Endothelial cell of umbilical vein (primary cell): ENCODE data around the gene S100A14. TPM values are rescaled to one million over a fixed set of nuclear protein-coding genes. Genes with fewer than 3 reads are reported as not detected.
A peak's percentile ranks its signal among the peaks of the same experiment; 100 is the strongest.

ENCODE experiments used
- BruUV-seq: library from RNA; stranded (reverse); fragments of 400-500 nt; replicated peaks from 2 replicates; lab custom pipeline; 2021; lab: Mats Ljungman, UMichigan
- CTCF ChIA-PET: fragments of 300-600, 350-600 bp; sonication (Branson Sonifier 250); formaldehyde crosslinking; loops from one replicate; lab custom pipeline; 2021; ENCODE audit warnings: antibody characterized with exemption, inconsistent platforms; lab: Charles Lee
- POLR2A ChIA-PET: fragments of 300-600, 350-600 bp; sonication (Branson Sonifier 250); formaldehyde crosslinking; loops from one replicate; lab custom pipeline; 2021; ENCODE audit warnings: antibody characterized with exemption, inconsistent platforms; lab: Charles Lee
- DNase-seq: peaks from one replicate; pipeline ENCODE4 v3.0.0-alpha.2; 2011; ENCODE audit warnings: low read depth, low spot score
- FAIRE-seq: peaks from 2 replicates; lab custom pipeline; 2011; peaks lifted over from hg19 to GRCh38; lab: Jason Lieb, UNC
- H2AFZ ChIP-seq: 2 replicates; pipeline ENCODE4 v1.6.0; 2012; ENCODE audit warnings: low read depth, low read length, control low read depth, inconsistent platforms
- H3K27ac ChIP-seq: 2 replicates; pipeline ENCODE4 v1.5.1; 2011; ENCODE audit warnings: low read depth, mild to moderate bottlenecking, control low read depth, low read length, moderate library complexity; ENCODE audit not compliant: insufficient read depth
- H3K27me3 ChIP-seq, 2 experiments: 2 replicates each; pipeline versions ENCODE4 v1.6.0 to v1.6.1; 2011; ENCODE audit warnings: low read length in 2 of 2, mixed read lengths in 1 of 2; ENCODE audit not compliant: control insufficient read depth in 2 of 2, insufficient read depth in 2 of 2
- H3K36me3 ChIP-seq, 2 experiments: 2 replicates in 1 of 2; 3 replicates in 1 of 2; pipeline ENCODE4 v1.5.1; 2011; ENCODE audit warnings: low read length in 2 of 2, mild to moderate bottlenecking in 1 of 2, moderate library complexity in 1 of 2; ENCODE audit not compliant: control insufficient read depth in 2 of 2, insufficient read depth in 2 of 2; ENCODE audit errors: extremely low read depth in 1 of 2
- H3K4me1 ChIP-seq: 3 replicates; pipeline ENCODE4 v1.5.1; 2011; ENCODE audit warnings: mild to moderate bottlenecking, low read length; ENCODE audit not compliant: control insufficient read depth, insufficient read depth; ENCODE audit errors: extremely low read depth
- H3K4me2 ChIP-seq: 2 replicates; pipeline ENCODE4 v1.6.1; 2011; ENCODE audit warnings: low read length, control low read depth, mixed read lengths; ENCODE audit not compliant: insufficient read depth
- H3K4me3 ChIP-seq, 3 experiments: fragments of 200-600 bp in 1 of 3; sonication (generic), shearing (Covaris generic) in 1 of 3; replicated peaks in 1 of 3; 2 replicates each; pipeline ENCODE4 v1.5.1; 2011 to 2016; ENCODE audit warnings: control low read depth in 3 of 3, low read length in 3 of 3, mild to moderate bottlenecking in 2 of 3, inconsistent platforms in 1 of 3, low read depth in 1 of 3, moderate library complexity in 1 of 3; ENCODE audit not compliant: insufficient read depth in 1 of 3
- H3K79me2 ChIP-seq: 2 replicates; pipeline ENCODE4 v1.6.0; 2012; ENCODE audit warnings: low read length, inconsistent platforms; ENCODE audit not compliant: control insufficient read depth, insufficient read depth
- H3K9ac ChIP-seq: replicated peaks from 2 replicates; pipeline ENCODE3; 2011; ENCODE audit warnings: low read length, control low read depth; ENCODE audit not compliant: insufficient read depth; ENCODE audit errors: extremely low read depth
- H3K9me1 ChIP-seq: replicated peaks from 3 replicates; pipeline ENCODE4 v1.6.0; 2011; ENCODE audit warnings: mild to moderate bottlenecking, low read length; ENCODE audit not compliant: control insufficient read depth, insufficient read depth; ENCODE audit errors: extremely low read depth
- H3K9me3 ChIP-seq: replicated peaks from 2 replicates; pipeline ENCODE4 v1.5.1; 2012; ENCODE audit warnings: low read length, inconsistent platforms; ENCODE audit not compliant: control insufficient read depth, insufficient read depth
- H4K20me1 ChIP-seq: replicated peaks from 2 replicates; pipeline ENCODE3; 2011; ENCODE audit warnings: mild to moderate bottlenecking, low read length; ENCODE audit not compliant: control insufficient read depth, insufficient read depth; ENCODE audit errors: extremely low read depth
- CTCF ChIP-seq, 2 donors: IDR thresholded peaks; 1 replicate in 1 of 2; 2 replicates in 1 of 2; pipeline ENCODE4 v1.5.1; 2011; ENCODE audit warnings: low read length in 2 of 2, mild to moderate bottlenecking in 2 of 2, moderate library complexity in 2 of 2, control low read depth in 1 of 2, inconsistent platforms in 1 of 2, low read depth in 1 of 2; ENCODE audit not compliant: insufficient read depth in 1 of 2; ENCODE audit errors: extremely low read depth in 1 of 2
- FOS ChIP-seq: IDR thresholded peaks from 2 replicates; pipeline ENCODE4 v1.6.1; 2011; ENCODE audit warnings: mild to moderate bottlenecking, low read length, moderate library complexity, borderline replicate concordance; ENCODE audit not compliant: insufficient read depth
- JUN ChIP-seq: IDR thresholded peaks from 2 replicates; pipeline ENCODE4 v1.6.1; 2011; ENCODE audit warnings: borderline replicate concordance, low read depth; ENCODE audit not compliant: insufficient read length, insufficient read depth
- MYC ChIP-seq: IDR thresholded peaks from one replicate; pipeline ENCODE4 v1.6.1; 2011; ENCODE audit warnings: mild to moderate bottlenecking, low read depth, low read length
- POLR2A ChIP-seq: IDR thresholded peaks from 2 replicates; pipeline ENCODE4 v1.6.1; 2012; ENCODE audit warnings: low read depth, mild to moderate bottlenecking, control low read depth, low read length
- POLR2AphosphoS5 ChIP-seq: IDR thresholded peaks from 2 replicates; pipeline ENCODE4 v1.6.1; 2012; ENCODE audit warnings: low read depth, mild to moderate bottlenecking, control low read depth, low read length, moderate library complexity; ENCODE audit not compliant: insufficient read depth
- dilution Hi-C: fragments of 300-500 bp; cut with MboI; formaldehyde crosslinking; loops from one replicate; pipeline ENCODE4 v1.15.0; 2019; ENCODE audit warnings: low sequenced_read_pairs; ENCODE audit not compliant: extremely low pct_ligation_motif_present
- intact Hi-C: fragments of 100-400 bp; cut with micrococcal nuclease; formaldehyde crosslinking; loops from one replicate; pipeline ENCODE4 v1.10.0; 2022
- polyA plus RNA-seq, 4 experiments: library from polyadenylated mRNA; depleted of rRNA in 3 of 4; stranded (reverse) in 3 of 4; unstranded in 1 of 4; fragments of >200 nt; gene quantifications; 2 replicates each; pipeline versions ENCODE4 v1.2.1 to v1.2.3, GENCODE V29; 2011 to 2012; ENCODE audit warnings: missing spikeins in 1 of 4
- total RNA-seq: library from RNA; stranded (reverse); gene quantifications from 2 replicates; pipeline ENCODE4 v1.2.3, GENCODE V29; 2021

S100A14 gene
- total and polyA plus RNA-seq, 2 donors (not counting 3 experiments of a cell fraction or from before 2014, with no cell fraction given) = 0.10 TPM; not detected in 1

GRCh38 chr1:153661111-153661708, 45.1 kb upstream of the S100A14 start:
- TF ChIP-seq JUN = no peak
- TF ChIP-seq POLR2A = peak; percentile 6
- TF ChIP-seq FOS = no peak
- no peak for TF ChIP-seq CTCF (IDR thresholded peaks at IDR 0.05; ENCODE audit: extremely low read depth in 1 of 2, insufficient read depth in 1 of 2, low read depth in 1 of 2, low read length in 2 of 2)
- peak; percentile 55 for TF ChIP-seq POLR2AphosphoS5
- TF ChIP-seq MYC = no peak
- H2AFZ ChIP-seq = no peak overlapping the region
- no peak overlapping the region for H3K4me3 ChIP-seq
- H4K20me1 ChIP-seq = no peaks in the 10 kb centered on the region
- CTCF ChIA-PET = interaction anchor here (1.0 to 1.9 kb wide), 3 partner anchors 13 to 89 kb away, joined by 3 to 5 read pairs (median 4); partner anchors contain the start of gene S100A13
- no peak for FAIRE-seq
- intact Hi-C loops = no loop called here
- no peak for DNase-seq
- no peaks in the 10 kb centered on the region for H3K9me3 ChIP-seq
- H3K9ac ChIP-seq = no peak overlapping the region
- no peaks in the 10 kb centered on the region for H3K9me1 ChIP-seq
- dilution Hi-C loops = no loop called here
- peaks cover 31 to 33% of the 10 kb centered on the region in 2 experiments for H3K36me3 ChIP-seq
- no peaks in the 10 kb centered on the region for H3K27me3 ChIP-seq
- peaks cover 13% of the 10 kb centered on the region for H3K79me2 ChIP-seq
- no peak overlapping the region for H3K4me2 ChIP-seq
- POLR2A ChIA-PET = interaction anchor here (0.7 kb wide), 1 partner anchor 421 kb away, joined by 4 read pairs; no protein-coding TSS in a partner anchor
- H3K27ac ChIP-seq = no peak overlapping the region
- H3K4me1 ChIP-seq = peaks cover 7% of the 10 kb centered on the region
- no TSS peak for BruUV-seq
